HG03432 (cell line): ENCODE measurements around the gene STYXL1.

ENCODE experiments used
- ATAC-seq: cut with Tn5 transposase; IDR thresholded peaks from one replicate; pipeline ENCODE4 v1.9.1; 2021; ENCODE audit warnings: mild to moderate bottlenecking, moderate library complexity; ENCODE audit not compliant: unreplicated experiment

The STYXL1 gene

DNA sequence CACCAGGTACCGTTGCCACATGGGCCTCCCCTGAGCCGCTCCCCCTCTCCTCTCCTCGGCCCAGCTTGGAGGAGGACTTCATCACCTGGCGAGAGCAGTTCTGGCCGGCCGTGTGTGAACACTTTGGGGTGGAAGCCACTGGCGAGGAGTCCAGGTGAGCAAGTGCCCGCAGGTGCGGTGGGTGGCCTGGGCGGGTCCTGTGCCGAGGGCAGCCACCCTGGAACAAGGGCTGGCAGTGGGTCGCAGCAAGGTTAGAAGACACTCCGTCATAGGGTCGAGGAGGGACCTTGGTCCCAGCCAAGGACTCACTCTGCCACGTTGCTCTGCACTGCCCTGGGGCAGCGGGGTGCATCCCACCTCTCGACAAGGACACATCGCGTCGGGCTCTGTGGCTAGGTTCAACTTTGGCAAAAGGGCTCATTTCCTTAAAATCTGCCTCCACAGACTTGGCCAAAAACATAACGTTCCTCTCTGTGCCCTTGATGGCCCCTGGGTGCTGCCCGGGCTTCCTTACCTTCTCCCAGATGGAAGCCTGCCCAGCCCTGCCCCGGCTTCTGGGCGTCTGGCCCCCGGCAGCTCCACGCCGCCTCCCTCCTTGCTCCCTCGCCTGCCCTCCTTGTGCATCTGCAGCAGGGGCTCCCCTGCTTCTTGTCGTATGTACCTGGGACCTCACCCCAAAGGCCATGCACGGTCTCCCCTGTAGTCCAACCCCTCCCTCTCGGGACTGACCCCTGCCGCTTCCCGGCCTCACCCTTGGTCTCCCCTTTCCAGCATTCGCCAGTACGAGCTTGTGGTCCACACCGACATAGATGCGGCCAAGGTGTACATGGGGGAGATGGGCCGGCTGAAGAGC, 66.1 kb downstream of the STYXL1 start:
- no peak for ATAC-seq

DNA sequence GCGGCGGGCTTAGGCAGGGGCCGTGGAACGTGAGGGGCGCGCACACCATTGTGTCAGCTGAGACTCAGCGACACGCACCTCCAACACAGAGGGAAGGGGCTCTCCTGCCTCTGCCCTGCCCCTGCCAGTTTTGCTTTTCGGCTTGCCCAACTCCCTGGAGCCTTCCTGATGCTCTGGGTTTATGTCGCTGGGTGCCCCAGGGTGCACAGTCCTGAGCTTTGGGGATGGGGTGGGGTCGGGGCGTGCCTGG, 66.7 kb downstream of the STYXL1 start:
- no peak for ATAC-seq

DNA sequence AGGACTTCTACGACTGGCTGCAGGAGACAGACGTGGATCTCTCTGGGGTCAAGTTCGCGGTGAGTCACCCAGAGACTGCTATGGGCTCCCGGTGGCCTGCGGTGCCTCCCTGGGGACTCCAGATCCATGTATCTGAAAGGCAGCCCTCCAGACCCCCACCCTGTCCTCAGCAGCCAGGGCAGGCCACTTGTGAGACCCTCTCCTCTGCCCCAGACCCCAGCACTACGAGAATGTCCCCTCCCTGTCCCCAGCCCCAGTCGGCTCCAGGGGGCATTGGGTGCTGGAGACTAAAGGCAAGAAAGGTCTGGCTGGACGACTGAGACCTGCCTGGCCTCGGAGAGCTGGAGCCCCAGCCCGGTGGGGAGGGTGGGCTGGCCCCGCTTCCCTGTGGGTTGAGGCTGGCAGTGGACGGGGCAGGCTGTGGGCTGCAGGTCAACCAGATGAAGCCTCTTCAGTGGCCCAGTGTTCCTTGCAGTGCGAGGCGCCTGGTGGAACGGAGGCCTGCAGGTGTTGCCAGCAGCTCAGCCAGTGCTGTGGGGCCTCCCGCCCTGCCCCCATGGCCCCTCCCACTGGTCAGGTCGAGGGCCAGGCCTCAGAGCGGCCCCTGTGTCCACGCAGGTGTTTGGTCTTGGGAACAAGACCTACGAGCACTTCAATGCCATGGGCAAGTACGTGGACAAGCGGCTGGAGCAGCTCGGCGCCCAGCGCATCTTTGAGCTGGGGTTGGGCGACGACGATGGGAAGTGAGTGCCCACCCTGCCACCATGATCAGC, 67.2 kb downstream of the STYXL1 start:
- no peak for ATAC-seq

DNA sequence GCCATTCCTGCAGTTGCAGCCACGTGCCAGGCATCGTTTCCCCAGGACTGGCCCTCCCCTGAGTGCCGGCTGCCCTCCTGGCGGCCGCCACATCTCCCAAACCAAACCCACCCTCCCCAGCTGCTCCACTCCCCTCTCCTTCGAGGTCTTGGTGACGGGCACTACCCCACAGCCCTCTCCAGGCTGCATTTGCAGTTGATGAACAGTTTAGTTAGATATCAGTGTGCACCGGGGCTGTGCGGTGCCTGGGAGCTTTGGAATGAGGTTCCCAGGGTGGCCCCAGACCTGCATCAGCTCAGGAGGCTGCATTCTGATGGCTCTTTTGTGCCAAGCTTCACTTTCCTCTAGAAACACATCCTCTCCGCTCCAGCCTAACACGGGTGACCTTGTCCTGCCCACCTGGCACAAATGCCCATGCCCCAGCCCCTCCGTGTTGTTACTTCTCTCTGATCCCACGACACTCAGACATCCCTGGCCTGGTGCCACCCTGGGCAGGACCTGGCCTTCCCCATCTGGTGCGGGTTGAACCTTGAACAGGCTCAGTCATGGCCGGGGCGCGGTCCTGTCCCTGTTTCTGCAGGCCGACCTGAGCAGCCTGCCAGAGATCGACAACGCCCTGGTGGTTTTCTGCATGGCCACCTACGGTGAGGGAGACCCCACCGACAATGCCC, 67.9 kb downstream of the STYXL1 start:
- ATAC-seq: no peak

DNA sequence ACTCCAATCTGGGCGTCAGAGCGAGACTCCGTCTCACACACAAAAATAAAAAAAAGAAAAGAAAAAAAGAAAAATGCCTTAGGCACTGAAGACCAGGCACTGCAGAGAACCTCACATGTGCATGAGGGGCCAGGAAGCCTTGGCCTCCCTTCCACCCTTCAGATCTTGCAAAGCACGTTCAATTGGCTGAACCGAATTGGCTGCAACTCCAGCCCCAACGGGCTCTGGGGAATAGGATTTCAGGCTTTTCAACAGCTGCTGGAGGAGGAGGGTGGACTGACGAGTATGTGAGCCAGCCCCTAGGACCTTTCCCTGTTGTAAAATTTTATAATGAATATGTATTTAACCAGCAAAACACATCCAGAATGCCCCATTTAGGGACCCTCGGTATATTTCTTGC, 70.1 kb downstream of the STYXL1 start:
- ATAC-seq: no peak

DNA sequence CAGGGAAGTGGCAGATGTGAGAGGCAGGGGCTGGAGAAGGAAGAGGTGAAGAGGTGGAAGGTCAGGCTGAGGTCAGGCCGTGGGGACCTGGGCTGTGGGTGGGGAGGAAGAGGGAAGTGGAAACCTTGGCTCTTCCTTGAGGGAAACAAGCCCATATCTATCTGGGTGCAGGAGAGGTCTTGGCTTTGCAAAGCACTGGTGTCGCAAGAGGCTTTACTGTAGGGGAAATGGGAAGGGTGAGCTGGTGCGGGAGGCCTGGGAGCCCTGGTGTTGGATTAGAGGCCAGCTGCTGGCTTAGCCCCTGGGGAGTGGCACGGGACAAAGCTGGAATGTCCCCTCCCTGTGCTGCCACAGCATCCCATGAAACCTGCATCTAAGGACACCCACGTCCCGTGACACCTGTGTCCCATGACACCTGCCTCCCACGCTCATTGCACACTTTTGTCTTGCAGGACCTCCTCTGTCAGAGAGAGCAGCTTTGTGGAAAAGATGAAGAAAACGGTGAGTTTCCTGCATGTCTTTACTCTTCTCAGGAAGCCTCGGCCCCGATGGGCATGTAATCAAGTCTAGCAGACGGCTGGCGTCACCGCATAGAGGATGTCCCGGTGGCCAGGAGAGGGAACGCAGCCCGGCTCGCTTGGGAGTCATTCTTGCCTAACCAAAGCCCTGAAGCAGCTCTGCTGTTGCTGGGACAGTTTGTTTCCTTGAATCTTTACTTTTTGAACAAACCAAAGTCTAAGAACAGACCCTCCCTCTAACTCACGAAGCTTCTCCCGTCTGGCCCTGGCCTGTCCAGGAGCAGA, 75.6 kb downstream of the STYXL1 start:
- no peak for ATAC-seq

DNA sequence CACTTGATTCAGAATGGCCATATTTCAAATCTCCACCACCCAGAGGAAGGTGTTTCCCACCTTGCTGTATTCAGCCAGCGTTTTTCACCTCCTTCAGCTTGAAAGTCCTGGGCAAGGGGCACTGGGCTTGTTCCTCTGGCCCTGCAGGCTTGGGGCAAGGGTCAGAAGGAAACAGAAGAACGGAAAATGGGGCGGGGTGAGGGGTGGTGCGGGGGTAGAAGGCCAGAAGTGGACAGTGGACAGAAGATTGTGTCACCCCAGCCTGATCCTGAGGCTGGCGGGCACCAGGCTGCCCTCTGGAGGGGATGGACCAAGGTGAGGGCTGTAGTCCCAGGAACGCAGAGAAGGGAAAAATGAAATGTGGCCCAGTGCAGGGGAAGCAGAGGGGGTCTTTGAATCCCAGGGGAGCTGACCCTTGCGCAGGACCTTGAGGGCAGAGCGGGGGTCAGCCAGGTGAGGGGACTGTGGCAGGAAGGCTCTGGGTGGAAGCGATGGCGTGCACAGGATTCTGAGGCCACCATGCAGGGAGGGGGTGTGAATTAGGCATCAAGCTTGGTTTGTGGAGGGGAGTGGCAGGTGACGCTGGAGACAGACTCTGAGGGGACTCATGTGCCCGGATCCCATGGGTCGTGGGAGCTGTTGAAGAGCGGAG, 76.4 kb downstream of the STYXL1 start:
- no peak for ATAC-seq

DNA sequence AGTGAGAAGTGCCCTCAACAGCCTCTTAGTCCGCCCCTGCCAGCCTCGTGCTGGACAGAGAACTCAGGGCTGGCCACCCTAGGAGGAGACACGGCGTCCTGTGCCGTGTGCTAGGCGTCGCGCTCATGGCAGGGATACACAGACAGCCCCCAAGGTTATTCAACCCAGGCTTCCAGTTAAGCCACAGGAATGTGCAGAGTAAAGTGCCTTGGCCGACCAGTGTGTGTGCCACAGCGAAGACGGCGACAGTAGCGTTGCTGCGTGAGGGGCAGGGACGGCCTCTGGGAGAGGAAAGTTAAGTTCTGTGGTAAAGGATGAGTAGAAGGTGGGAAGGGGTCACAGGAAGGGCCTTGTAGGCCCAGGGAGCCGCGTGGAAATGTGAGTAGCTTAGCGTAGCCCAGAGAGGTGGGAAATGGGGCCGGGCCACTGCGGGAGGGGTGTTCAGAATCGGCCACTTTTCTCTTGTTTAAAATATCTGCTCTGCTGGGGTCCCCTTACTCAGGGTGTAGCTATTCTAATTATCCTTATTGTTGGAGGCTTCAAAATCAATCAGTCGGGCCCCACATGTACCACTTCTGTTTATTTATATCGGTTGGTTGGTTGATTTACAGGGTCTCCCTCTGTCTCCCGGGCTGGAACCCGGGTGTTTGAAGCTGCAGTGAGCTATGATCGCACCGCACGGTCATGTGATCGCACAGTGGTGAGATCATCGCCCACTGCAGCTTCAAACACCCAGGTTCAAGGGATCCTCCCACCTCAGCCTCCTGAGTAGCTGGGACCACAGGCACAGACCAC, 77.9 kb downstream of the STYXL1 start:
- ATAC-seq: no peak

DNA sequence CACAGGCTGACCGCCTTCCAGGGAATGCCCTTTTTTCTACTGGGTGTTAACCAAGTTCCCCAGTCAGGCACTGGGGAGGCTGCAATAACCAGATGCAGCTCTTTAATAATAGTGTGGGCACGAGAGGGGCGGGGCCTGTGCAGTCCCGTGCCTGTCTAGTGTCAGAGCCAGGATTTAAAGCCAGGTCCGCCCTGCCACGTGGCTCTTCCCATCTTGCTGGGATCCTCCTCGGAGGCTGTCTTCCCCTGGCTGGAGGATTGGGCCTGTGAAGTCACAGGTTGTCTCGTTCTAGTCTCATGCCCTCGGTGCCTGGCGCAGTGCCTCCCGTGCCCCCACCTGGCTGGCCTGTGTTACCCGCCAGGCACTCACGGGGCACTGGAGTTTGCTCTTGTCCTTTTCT, 78.6 kb downstream of the STYXL1 start:
- ATAC-seq: no peak

DNA sequence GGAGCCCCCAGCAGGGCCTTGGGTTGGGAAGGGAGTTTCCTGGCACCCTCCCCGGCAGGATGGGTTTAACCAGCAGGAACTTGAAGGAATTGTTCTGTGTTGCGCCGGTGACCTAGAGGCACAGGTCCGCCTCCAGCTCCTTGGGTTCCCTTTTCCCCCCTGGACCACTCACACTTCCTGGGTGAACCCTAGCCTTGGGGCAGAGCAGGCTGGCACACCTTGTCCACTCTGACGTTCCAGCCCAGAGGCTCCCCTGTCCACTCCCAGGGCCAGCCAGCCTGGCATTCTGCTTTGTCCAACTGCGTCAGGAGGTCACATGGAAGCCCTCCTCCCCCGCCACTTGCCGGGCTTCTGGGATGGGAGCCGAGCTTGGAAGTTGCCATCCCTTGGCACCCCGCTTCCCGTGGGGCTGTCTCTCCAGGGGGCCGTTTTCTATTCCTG, 79.2 kb downstream of the STYXL1 start:
- no peak for ATAC-seq

DNA sequence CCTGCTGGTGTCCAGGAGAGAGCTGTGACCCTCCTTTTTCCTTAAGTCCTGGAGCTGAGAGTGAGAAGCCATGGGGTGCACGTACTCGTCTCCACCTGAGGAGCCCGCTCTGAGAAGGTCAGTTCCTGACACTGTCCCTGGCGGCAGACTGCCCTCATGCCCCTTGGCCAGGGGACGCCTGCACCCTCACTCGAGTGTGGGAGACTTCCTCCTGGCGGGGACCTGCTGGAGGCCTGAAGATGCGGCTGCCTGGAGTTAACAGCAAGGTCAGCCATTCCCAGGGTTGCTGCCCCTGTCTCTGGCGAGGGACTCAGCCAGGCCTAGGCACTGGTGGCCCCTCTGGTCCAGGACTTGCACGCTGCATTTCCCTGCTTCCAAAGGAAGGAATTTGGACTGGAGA, 79.8 kb downstream of the STYXL1 start:
- no peak for ATAC-seq

DNA sequence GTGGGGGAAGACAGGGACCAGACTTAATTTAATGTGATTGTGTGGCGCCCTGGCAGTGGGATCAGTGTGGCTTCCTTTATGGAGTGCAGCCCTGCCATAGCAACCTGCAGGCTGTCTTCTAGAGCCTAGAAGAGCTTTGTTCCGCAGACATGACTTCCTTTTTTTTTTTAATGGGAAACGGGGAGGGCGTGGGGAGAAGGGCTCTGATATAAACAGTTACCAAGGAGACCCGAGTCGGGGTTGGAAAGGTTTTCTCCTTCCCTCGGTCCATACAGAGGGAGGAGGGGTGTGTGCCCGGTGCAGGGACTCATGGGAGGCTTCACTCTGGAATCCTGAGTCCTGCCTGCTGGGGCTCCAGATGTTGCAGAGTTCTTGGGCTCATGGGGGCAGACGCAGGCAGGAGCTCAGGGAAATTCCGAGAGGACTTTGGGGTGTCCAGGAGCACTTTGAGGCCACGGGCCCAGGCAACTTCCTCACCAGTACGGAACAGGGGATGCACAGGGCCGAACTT, 80.3 kb downstream of the STYXL1 start:
- ATAC-seq: no peak

DNA sequence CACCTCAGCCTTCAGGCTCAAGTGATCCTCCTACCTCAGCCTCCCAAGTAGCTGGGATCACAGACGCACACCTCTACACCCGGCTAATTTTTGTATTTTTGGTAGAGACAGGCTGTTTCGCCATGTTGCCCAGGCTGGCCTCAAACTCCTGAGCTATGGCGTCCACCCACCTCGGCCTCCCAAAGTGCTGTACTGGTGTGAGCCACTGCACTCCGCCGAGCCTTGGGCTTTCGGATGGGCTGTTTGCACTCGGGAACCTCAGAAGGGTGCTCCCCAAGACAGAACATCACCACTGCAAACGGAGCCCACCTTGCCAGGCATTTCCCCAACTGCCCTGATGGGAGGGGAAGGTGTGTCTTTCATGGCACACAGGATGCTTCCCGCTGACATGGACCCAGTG, 80.7 kb downstream of the STYXL1 start:
- ATAC-seq: no peak

DNA sequence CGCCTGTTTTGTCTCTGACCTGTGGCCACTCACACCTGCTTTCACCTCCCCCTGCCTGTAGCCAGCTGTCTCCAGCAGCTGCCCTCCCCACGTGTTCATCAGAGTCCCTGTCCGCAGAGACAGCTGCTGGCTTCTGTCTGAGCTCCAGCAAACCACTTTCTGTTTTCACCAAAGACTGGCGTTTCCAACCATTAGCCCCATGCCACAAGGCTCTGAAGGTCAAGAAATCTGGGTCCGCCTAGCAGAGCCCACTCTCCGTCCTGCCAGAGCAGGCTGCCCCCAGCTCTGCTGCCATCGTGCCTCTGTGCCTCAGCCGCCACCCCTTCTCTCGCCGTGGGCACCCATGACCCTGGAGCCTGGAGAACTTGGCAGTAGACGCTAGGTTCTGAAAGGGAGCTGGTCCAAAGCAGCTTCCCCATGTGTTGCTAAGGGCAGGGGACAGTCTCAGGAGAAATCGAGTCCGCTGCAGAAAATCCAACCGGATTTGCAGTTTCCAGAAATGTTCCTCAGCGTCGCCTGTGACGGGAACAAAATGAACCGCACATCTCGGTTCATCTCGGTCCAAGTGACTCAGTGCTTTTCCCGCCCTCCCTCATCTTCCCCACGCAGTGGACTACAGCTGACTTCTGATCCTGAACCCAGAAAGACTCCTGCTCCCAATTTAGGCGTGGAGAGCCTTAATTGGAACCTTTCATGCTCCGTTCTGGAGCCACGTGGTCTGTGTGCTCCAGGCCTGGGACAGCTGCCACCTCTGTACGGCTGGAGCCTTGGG, 81.4 kb downstream of the STYXL1 start:
- no peak for ATAC-seq

DNA sequence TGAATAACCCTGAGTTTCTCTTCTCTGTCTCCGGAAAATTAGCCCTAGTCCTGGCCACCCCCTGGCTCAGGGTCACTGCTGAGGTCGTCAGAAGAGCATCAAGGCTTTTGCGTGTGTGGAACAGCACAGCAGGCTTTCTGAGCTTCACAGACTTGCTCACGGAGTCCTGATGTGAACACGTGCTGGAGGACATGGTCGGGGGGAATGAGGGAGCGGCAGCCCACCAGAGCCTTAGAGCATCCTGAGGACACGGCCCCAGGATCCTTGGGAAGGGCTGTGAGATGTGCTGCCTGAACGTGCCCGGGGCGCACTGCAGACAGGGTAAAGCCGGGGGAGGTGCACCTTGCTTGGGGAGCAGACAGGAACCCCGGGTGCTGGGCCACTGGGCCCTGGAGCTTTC, 82.2 kb downstream of the STYXL1 start:
- no peak for ATAC-seq

DNA sequence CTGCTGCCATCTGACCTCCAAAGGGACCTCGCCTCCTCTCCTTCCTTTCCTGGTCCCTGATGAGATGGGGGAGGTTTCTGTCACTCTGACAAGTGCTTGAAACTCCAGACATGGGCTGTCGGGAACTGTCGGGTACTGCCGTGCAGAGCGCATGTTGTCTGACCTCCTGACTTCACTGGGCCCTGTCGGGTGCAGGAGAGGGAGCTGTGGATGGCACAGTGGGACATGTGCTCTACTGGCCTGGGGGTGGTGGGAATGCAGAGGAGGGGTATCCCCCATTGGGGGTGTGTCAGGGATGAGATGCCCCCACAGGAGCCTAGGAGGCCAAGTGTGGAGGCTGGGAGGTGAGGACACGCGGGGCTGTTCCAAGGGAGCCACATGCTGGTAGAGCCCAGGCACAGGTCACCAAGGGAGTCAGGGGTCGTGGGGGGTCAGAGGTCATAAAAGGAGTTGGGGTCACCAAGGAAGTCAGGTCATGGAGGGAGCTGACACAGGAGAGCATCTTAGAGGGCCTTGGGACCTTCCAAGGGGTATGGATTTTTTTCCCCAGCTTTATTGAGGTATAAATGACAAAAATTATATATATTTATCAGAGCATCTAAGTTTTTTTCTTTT, 84.3 kb downstream of the STYXL1 start:
- ATAC-seq: no peak

DNA sequence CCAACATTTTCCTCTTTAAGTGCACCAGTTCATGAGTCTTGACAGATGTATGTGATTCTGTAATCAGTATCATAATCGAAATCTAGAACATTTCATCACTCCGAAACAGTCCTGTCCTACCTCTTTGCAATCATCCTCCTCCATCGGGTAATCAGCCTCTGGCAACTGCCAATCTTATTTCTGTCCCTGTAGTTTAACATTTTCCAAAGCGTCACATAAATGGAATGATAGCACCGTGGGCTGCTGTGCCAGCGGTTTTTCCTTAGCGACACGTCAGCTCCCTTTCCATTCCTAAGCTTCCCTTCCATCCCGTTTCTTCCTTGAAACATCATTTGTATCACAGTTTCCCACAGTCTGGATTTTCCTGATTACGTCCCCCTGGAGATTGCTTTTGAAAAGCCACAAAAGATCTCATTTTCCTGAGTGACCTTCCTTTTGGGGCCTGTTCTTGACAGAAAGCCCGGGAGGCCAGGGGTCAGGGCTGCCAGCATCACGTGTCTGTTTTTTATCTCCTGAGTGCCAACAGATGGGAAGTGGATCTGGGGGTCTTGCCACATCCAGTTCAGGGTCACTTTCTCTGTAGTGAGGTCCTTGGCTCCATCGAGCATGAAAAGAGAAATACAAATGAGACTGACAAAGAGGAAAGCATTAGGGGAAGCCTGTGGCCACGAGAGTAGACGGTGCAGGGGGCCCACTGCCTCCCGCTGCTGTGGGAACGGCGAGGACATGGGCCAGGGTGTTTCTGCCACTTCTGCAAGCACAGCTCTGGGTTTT, 85.0 kb downstream of the STYXL1 start:
- ATAC-seq: no peak

DNA sequence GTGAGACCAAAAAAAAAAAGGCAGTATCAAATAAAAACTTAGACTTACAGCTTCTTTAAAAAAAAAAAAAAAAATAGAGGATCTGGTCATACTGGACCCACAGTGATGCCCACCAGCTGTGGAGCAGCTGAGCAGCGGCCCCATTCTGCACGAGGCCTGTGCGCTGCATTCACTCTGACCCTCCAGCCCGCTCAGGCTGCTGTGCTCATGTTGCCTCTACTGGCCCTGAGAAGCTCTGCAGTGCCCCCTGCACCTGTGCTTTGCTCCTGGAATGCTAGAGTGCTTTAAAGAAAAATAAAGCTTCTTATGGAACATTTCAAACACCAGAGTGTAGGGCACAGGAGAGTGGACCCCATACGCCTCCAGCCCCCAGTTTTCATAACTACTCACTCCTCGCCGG, 86.6 kb downstream of the STYXL1 start:
- no peak for ATAC-seq
